Spleen (tissue), 11 donors: ENCODE results near the gene NCF2. TPM values are rescaled to one million over a fixed set of nuclear protein-coding genes. Genes with fewer than 3 reads are reported as not detected.

Source experiments
- DNase-seq: peaks from one replicate; pipeline ENCODE4 v3.0.0-alpha.2; 2020
- H3K27ac ChIP-seq, 8 donors: fragments of 200-600 bp; sonication (generic) in 7 of 8; 1 replicate in 4 of 8; 2 replicates in 4 of 8; pipeline versions ENCODE4 v1.5.0 to v1.8.0; 2016 to 2021; ENCODE audit warnings: inconsistent platforms in 4 of 8, mild to moderate bottlenecking in 4 of 8, moderate library complexity in 1 of 8
- H3K27me3 ChIP-seq, 7 donors: fragments of 200-600 bp; sonication (generic) in 6 of 7; replicated peaks in 1 of 7; 1 replicate in 4 of 7; 2 replicates in 3 of 7; pipeline versions ENCODE4 v1.5.0 to v1.8.0; 2016 to 2021; ENCODE audit warnings: inconsistent platforms in 3 of 7, mild to moderate bottlenecking in 1 of 7
- H3K36me3 ChIP-seq, 6 donors: fragments of 200-600 bp; sonication (generic) in 5 of 6; 1 replicate in 4 of 6; 2 replicates in 2 of 6; pipeline versions ENCODE4 v1.5.0 to v1.8.0; 2016 to 2021; ENCODE audit warnings: inconsistent platforms in 2 of 6
- H3K4me1 ChIP-seq, 6 donors: fragments of 200-600 bp; sonication (generic) in 5 of 6; 1 replicate in 3 of 6; 2 replicates in 3 of 6; pipeline versions ENCODE4 v1.5.0 to v1.8.0; 2016 to 2021; ENCODE audit warnings: inconsistent platforms in 3 of 6
- H3K4me3 ChIP-seq, 8 donors: fragments of 200-600 bp; sonication (generic) in 7 of 8; 1 replicate in 4 of 8; 2 replicates in 4 of 8; pipeline versions ENCODE4 v1.5.0 to v1.8.0; 2016 to 2021; ENCODE audit warnings: inconsistent platforms in 4 of 8, mild to moderate bottlenecking in 4 of 8, moderate library complexity in 2 of 8
- H3K9me3 ChIP-seq, 8 donors: fragments of 200-600 bp; sonication (generic) in 7 of 8; 1 replicate in 4 of 8; 2 replicates in 4 of 8; pipeline versions ENCODE4 v1.5.0 to v1.8.0; 2016 to 2021; ENCODE audit warnings: inconsistent platforms in 4 of 8
- CTCF ChIP-seq, 11 experiments: fragments of 200-600 bp in 7 of 11; fragments of 450-650 bp in 4 of 11; sonication (generic) in 4 of 11; IDR thresholded peaks in 8 of 11; conservative IDR thresholded peaks in 3 of 11; 1 replicate in 7 of 11; 2 replicates in 4 of 11; pipeline versions ENCODE4 v1.4.0 to v1.8.0; 2016 to 2021; ENCODE audit warnings: antibody characterized with exemption in 11 of 11, inconsistent platforms in 4 of 11, mild to moderate bottlenecking in 1 of 11
- POLR2A ChIP-seq, 3 donors: fragments of 450-650 bp; IDR thresholded peaks; one replicate each; pipeline ENCODE4 v1.5.1; 2017; ENCODE audit warnings: antibody characterized with exemption in 3 of 3, mild to moderate bottlenecking in 1 of 3
- POLR2AphosphoS5 ChIP-seq, 3 donors: sonication (generic); formaldehyde crosslinking; IDR thresholded peaks; one replicate each; pipeline ENCODE4 v1.5.1; 2017; ENCODE audit warnings: antibody characterized with exemption in 3 of 3
- WGBS, 5 donors: extraction: QIAGEN DNeasy Blood & Tissue Kit in 3 of 5; methylation state at CpG; one replicate each; pipeline versions ENCODE4 v1.1.5 to v1.1.7; 2013 to 2018; 5-methylcytosine and 5-hydroxymethylcytosine counted together
- intact Hi-C: fragments of 100-400 bp; cut with DNase I; formaldehyde crosslinking; loops from one replicate; pipeline ENCODE4 v1.15.0; 2023; ENCODE audit warnings: low total_unique reads
- polyA plus RNA-seq, 3 donors: library from polyadenylated mRNA; stranded (reverse); fragments of 200-250 nt; gene quantifications; one replicate each; pipeline ENCODE4 v1.2.1, GENCODE V29; 2013
- total RNA-seq, 7 donors: library from RNA; depleted of rRNA in 3 of 7; stranded (reverse); fragments of >200 nt in 3 of 7; fragmentation: NEBNext Ultra II Directional in 4 of 7; extraction: Animal tissue kit (Norgen Biotek cat#: 25700) in 4 of 7; gene quantifications; one replicate each; pipeline versions ENCODE4 v1.1.0 to v1.2.1, GENCODE V29; 2016 to 2021
- donor health status: healthy with polysubstance abuse.
- donor health status: DM: no; HTN: no; CAD: no; lungs with moderate emphysema.
- donor health status: DM: no; HTN: no; CAD: no.
- donor health status: Bipolar disorder and iron deficiency.
- donor health status: healthy.
- donor health status: DM: no; HTN: no; CAD: no.
- donor health status: DM: yes; HTN: yes; CAD: no.

The NCF2 gene
- total and polyA plus RNA-seq, 10 donors, result 14.9 to 232 (median 99.0) TPM

DNA sequence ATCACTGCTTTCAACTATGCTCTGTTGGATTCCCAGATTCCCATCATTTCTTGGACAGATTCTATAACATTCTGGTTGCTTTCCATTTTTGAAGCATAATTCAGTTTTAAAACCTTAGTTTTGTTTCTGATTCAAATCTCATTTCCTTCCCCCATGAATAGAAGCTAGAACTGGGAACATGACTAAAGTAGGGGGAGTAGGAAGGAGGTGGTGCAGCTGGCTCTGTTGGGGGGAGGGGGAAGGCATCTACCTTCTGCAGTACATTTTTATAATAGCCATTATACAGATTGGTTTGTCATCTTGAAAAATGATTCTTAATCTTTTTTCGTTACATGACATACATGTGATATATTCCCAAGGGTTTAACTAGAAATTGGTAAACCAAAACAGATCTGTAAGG, 69.9 kb downstream of the NCF2 start:
- no peak for TF ChIP-seq POLR2A (IDR thresholded peaks at IDR 0.05)
- TF ChIP-seq POLR2AphosphoS5 (IDR thresholded peaks at IDR 0.05), result no peak
- no peak for TF ChIP-seq CTCF (IDR thresholded peaks at IDR 0.05 in 8 of 11, conservative IDR thresholded peaks at IDR 0.05 in 3 of 11)

GRCh38 chr1:183517401-183517800, 72.9 kb downstream of the NCF2 start:
- Histone ChIP-seq H3K4me3 (no peak overlapping the region), H3K4me1 (no peaks in the 10 kb centered on the region), H3K27ac (no peak overlapping the region), H3K9me3 (no peaks in the 10 kb centered on the region), H3K27me3 (no peaks in the 10 kb centered on the region), H3K36me3 (peaks cover 7 to 77% (median 33%) of the 10 kb centered on the region in 6 donors)
- TF ChIP-seq POLR2A (IDR thresholded peaks at IDR 0.05) (no peak), POLR2AphosphoS5 (IDR thresholded peaks at IDR 0.05) (no peak), CTCF (IDR thresholded peaks at IDR 0.05 in 8 of 11, conservative IDR thresholded peaks at IDR 0.05 in 3 of 11) (no peak)
- DNase-seq, result no peak
- intact Hi-C loops, result no loop called here
- WGBS, 5 donors, result 91 to 97% (median 94%) methylated on average over 6 of the region's 6 CpGs

More for the DNA sequence above, 69.9 kb downstream of the NCF2 start:
- H3K4me3 ChIP-seq, result no peak overlapping the region
- H3K36me3 ChIP-seq, result peaks cover 7 to 89% (median 33%) of the 10 kb centered on the region in 6 donors
- intact Hi-C loops, result no loop called here
- H3K4me1 ChIP-seq, result no peaks in the 10 kb centered on the region
- no peaks in the 10 kb centered on the region for H3K27me3 ChIP-seq
- WGBS, 5 donors, result 74 to 94% (median 89%) methylated on average over 1 of the region's 1 CpG
- no peak for DNase-seq
- no peaks in the 10 kb centered on the region for H3K9me3 ChIP-seq
- H3K27ac ChIP-seq, result no peak overlapping the region

DNA sequence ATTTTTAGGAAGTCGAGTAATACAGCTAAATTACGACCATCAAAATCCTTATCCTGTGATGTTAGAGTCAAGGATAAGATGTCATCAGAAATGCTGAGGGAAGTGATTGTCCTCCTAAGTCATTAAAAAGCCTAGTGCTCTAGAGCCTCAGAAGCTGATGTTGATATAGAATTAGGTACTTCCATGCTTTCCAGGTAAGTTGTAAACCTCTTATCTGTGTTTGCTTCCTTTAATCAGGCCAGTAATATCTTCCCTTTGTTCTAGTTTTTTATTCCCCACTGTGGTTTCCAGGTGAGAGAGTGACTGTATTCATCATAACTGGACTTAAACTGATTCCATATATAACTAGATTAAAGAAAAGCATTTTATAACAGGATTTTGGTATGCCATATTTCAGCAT, 73.5 kb downstream of the NCF2 start:
- no peak overlapping the region for H3K4me3 ChIP-seq
- H3K27ac ChIP-seq, result no peak overlapping the region
- H3K4me1 ChIP-seq, result no peaks in the 10 kb centered on the region
- H3K9me3 ChIP-seq, result no peaks in the 10 kb centered on the region
- H3K27me3 ChIP-seq, result no peaks in the 10 kb centered on the region
- no peak for DNase-seq
- peaks cover 7 to 71% (median 32%) of the 10 kb centered on the region in 6 donors for H3K36me3 ChIP-seq
- 83 to 88% (median 87%) methylated on average over 2 of the region's 2 CpGs for WGBS, 5 donors
- TF ChIP-seq CTCF (IDR thresholded peaks at IDR 0.05 in 8 of 11, conservative IDR thresholded peaks at IDR 0.05 in 3 of 11), result no peak
- TF ChIP-seq POLR2A (IDR thresholded peaks at IDR 0.05), result no peak
- no peak for TF ChIP-seq POLR2AphosphoS5 (IDR thresholded peaks at IDR 0.05)
- intact Hi-C loops, result no loop called here

GRCh38 chr1:183515002-183515689, 75.1 kb downstream of the NCF2 start:
- Histone ChIP-seq H3K36me3 (peaks cover 6 to 56% (median 25%) of the 10 kb centered on the region in 6 donors), H3K9me3 (no peaks in the 10 kb centered on the region), H3K27me3 (no peaks in the 10 kb centered on the region), H3K4me3 (no peak overlapping the region), H3K27ac (no peak overlapping the region), H3K4me1 (no peaks in the 10 kb centered on the region)
- no peak for TF ChIP-seq CTCF (IDR thresholded peaks at IDR 0.05 in 8 of 11, conservative IDR thresholded peaks at IDR 0.05 in 3 of 11)
- no peak for TF ChIP-seq POLR2A (IDR thresholded peaks at IDR 0.05)
- TF ChIP-seq POLR2AphosphoS5 (IDR thresholded peaks at IDR 0.05), result no peak
- no peak for DNase-seq
- intact Hi-C loops, result no loop called here
- WGBS, 5 donors, result 91 to 96% (median 91%) methylated on average over 2 of the region's 2 CpGs
